Stimulated activated CD4-positive, alpha-beta T cell treated with anti-CD3 and anti-CD28 coated beads, Interleukin-1b, Interleukin-23, amount 100 ng/mL, for 48 hours (primary cell): ENCODE data around the gene CCDC134.

Source experiments
- DNase-seq: peaks from one replicate; pipeline ENCODE4 v3.0.0-alpha.2; 2020

CCDC134 gene

GRCh38 chr22:41793871-41794270 lies 6.6 kb upstream of the CCDC134 start:
- no peak for DNase-seq

- no peak for DNase-seq
Observed at GRCh38 chr22:41798736-41799135, 1.7 kb upstream of the CCDC134 start.

GRCh38 chr22:41799486-41800347 lies 762 bp upstream of the CCDC134 start:
- DNase-seq, result peak; percentile 16

- DNase-seq, result no peak
Observed at GRCh38 chr22:41801147-41801819, 804 bp downstream of the CCDC134 start.

GRCh38 chr22:41801886-41802285 lies 1.4 kb downstream of the CCDC134 start:
- no peak for DNase-seq

- DNase-seq, result no peak
Observed at GRCh38 chr22:41805639-41806038, 5.2 kb downstream of the CCDC134 start.

GRCh38 chr22:41808400-41808799 lies 7.9 kb downstream of the CCDC134 start:
- no peak for DNase-seq

- DNase-seq, result no peak
Observed at GRCh38 chr22:41810022-41810421, 9.5 kb downstream of the CCDC134 start.

- no peak for DNase-seq
Observed at GRCh38 chr22:41812805-41813545, 12.5 kb downstream of the CCDC134 start.

- DNase-seq, result no peak
Observed at GRCh38 chr22:41813726-41814410, 13.4 kb downstream of the CCDC134 start.

- no peak for DNase-seq
Observed at GRCh38 chr22:41815716-41816115, 15.2 kb downstream of the CCDC134 start.

GRCh38 chr22:41816241-41816640 lies 15.8 kb downstream of the CCDC134 start:
- DNase-seq, result no peak

GRCh38 chr22:41816871-41817270 lies 16.4 kb downstream of the CCDC134 start:
- no peak for DNase-seq

- DNase-seq, result no peak
Observed at GRCh38 chr22:41818011-41818410, 17.5 kb downstream of the CCDC134 start.

- no peak for DNase-seq
Observed at GRCh38 chr22:41818596-41818995, 18.1 kb downstream of the CCDC134 start.

- no peak for DNase-seq
Observed at GRCh38 chr22:41819257-41819656, 18.8 kb downstream of the CCDC134 start.

GRCh38 chr22:41820447-41820846 lies 20.0 kb downstream of the CCDC134 start:
- no peak for DNase-seq

GRCh38 chr22:41821471-41822316 lies 21.2 kb downstream of the CCDC134 start:
- DNase-seq, result no peak

GRCh38 chr22:41822317-41823057 lies 22.0 kb downstream of the CCDC134 start:
- DNase-seq, result peak; percentile 39

GRCh38 chr22:41823797-41824196 lies 23.3 kb downstream of the CCDC134 start:
- DNase-seq, result no peak

- DNase-seq, result no peak
Observed at GRCh38 chr22:41825376-41825775, 24.9 kb downstream of the CCDC134 start.
